ENCODE results near the gene MUC13. TPM values are rescaled to one million over a fixed set of nuclear protein-coding genes. Genes with fewer than 3 reads are reported as not detected.

Gene MUC13
- total RNA-seq (not detected), polyA plus RNA-seq (not detected), total RNA-seq (not detected)

GRCh38 chr3:124934577-124934976, at the start of gene MUC13:
Gene MUC13 (minus strand): TSS chr3:124934751. CDS start chr3:124934712, 39 bp downstream.
- no peaks in the 10 kb centered on the region for H3K4me1 ChIP-seq (ENCODE audit: control insufficient read depth in 2 of 2, insufficient read depth in 2 of 2, low read length in 2 of 2)
- peaks cover 0 to 52% (median 8%) of the 10 kb centered on the region in 5 donors for H3K27me3 Mint-ChIP-seq
- intact Hi-C loops (cut with micrococcal nuclease) = no loop called here
- H3K27me3 ChIP-seq (ENCODE audit: control insufficient read depth in 2 of 2, insufficient read depth in 2 of 2, low read length in 2 of 2) = no peaks in the 10 kb centered on the region
- H3K4me3 ChIP-seq (ENCODE audit: low read length) = no peak within 1 kb of the TSS
- CTCF ChIA-PET = interaction anchor here (0.9 to 1.4 kb wide), 2 partner anchors 10 to 173 kb away, joined by 3 read pairs; no protein-coding TSS in a partner anchor
- no peak within 1 kb of the TSS for H3K4me3 Mint-ChIP-seq
- no peak within 1 kb of the TSS for H3K27ac ChIP-seq (ENCODE audit: low read depth, low read length)
- peak within 1 kb of the TSS in 1 of 9 donors; percentile 22 for H3K27ac Mint-ChIP-seq
- H3K36me3 ChIP-seq (ENCODE audit: control insufficient read depth in 2 of 3, insufficient read depth in 3 of 3, low read length in 3 of 3) = no peaks in the 10 kb centered on the region
- H3K9me3 Mint-ChIP-seq = peaks cover 0 to 3% (median 0%) of the 10 kb centered on the region in 11 donors
- no peaks in the 10 kb centered on the region for H3K36me3 Mint-ChIP-seq
- no peak for DNase-seq
- H3K4me1 Mint-ChIP-seq = peaks cover 0 to 2% (median 0%) of the 10 kb centered on the region in 7 donors
- no peaks in the 10 kb centered on the region for H3K9me3 ChIP-seq (ENCODE audit: control insufficient read depth in 2 of 3, low read length in 3 of 3)
- ATAC-seq = no peak
- POLR2A ChIA-PET = no interaction called here

- Histone ChIP-seq H3K27ac (ENCODE audit: low read depth, low read length) (no peak overlapping the region), H3K4me1 (ENCODE audit: control insufficient read depth in 2 of 2, insufficient read depth in 2 of 2, low read length in 2 of 2) (no peaks in the 10 kb centered on the region), H3K4me3 (ENCODE audit: low read length) (no peak overlapping the region), H3K9me3 (ENCODE audit: control insufficient read depth in 2 of 3, low read length in 3 of 3) (no peaks in the 10 kb centered on the region), H3K36me3 (ENCODE audit: control insufficient read depth in 2 of 3, insufficient read depth in 3 of 3, low read length in 3 of 3) (peaks cover 0 to 31% (median 0%) of the 10 kb centered on the region in 3 experiments), H3K27me3 (ENCODE audit: control insufficient read depth in 2 of 2, insufficient read depth in 2 of 2, low read length in 2 of 2) (no peaks in the 10 kb centered on the region)
- Mint-ChIP-seq H3K36me3 (peaks cover 0 to 47% (median 14%) of the 10 kb centered on the region in 5 donors), H3K27me3 (no peaks in the 10 kb centered on the region), H3K4me1 (peaks cover 0 to 12% (median 0%) of the 10 kb centered on the region in 7 donors), H3K9me3 (no peaks in the 10 kb centered on the region), H3K4me3 (no peak overlapping the region), H3K27ac (peak overlapping the region in 1 of 9 donors; percentile 67)
- DNase-seq (no peak), ATAC-seq (no peak)
- intact Hi-C loops (cut with micrococcal nuclease) = no loop called here
- CTCF ChIA-PET = interaction anchor here (0.8 to 1.4 kb wide), 4 partner anchors 12 to 456 kb away, joined by 3 to 5 read pairs (median 4); no protein-coding TSS in a partner anchor
- POLR2A ChIA-PET = interaction anchor here (1.0 kb wide), 1 partner anchor 73 kb away, joined by 3 read pairs; the partner anchor contains the start of gene HEG1
These were observed 48.3 kb upstream of the MUC13 start for GRCh38 chr3:124982855-124983254.

- no peaks in the 10 kb centered on the region for H3K9me3 Mint-ChIP-seq
- intact Hi-C loops (cut with micrococcal nuclease) = no loop called here
- H3K27me3 Mint-ChIP-seq = no peaks in the 10 kb centered on the region
- ChIA-PET CTCF (no interaction called here), POLR2A (no interaction called here)
- no peak overlapping the region for H3K4me3 ChIP-seq (ENCODE audit: low read length)
- peaks cover 0 to 12% (median 0%) of the 10 kb centered on the region in 7 donors for H3K4me1 Mint-ChIP-seq
- peaks cover 3 to 59% (median 24%) of the 10 kb centered on the region in 5 donors for H3K36me3 Mint-ChIP-seq
- H3K27ac Mint-ChIP-seq = no peak overlapping the region
- H3K4me3 Mint-ChIP-seq = no peak overlapping the region
- ATAC-seq (no peak), DNase-seq (no peak)
- H3K4me1 ChIP-seq (ENCODE audit: control insufficient read depth in 2 of 2, insufficient read depth in 2 of 2, low read length in 2 of 2) = no peaks in the 10 kb centered on the region
- H3K27ac ChIP-seq (ENCODE audit: low read depth, low read length) = no peak overlapping the region
- peaks cover 0 to 33% (median 0%) of the 10 kb centered on the region in 3 experiments for H3K36me3 ChIP-seq (ENCODE audit: control insufficient read depth in 2 of 3, insufficient read depth in 3 of 3, low read length in 3 of 3)
- no peaks in the 10 kb centered on the region for H3K9me3 ChIP-seq (ENCODE audit: control insufficient read depth in 2 of 3, low read length in 3 of 3)
- H3K27me3 ChIP-seq (ENCODE audit: control insufficient read depth in 2 of 2, insufficient read depth in 2 of 2, low read length in 2 of 2) = no peaks in the 10 kb centered on the region
These were observed 46.9 kb upstream of the MUC13 start for GRCh38 chr3:124981472-124981871.

GRCh38 chr3:124978627-124979026, 44.1 kb upstream of the MUC13 start:
- Histone ChIP-seq H3K36me3 (ENCODE audit: control insufficient read depth in 2 of 3, insufficient read depth in 3 of 3, low read length in 3 of 3) (peaks cover 0 to 24% (median 0%) of the 10 kb centered on the region in 3 experiments), H3K27ac (ENCODE audit: low read depth, low read length) (no peak overlapping the region), H3K4me1 (ENCODE audit: control insufficient read depth in 2 of 2, insufficient read depth in 2 of 2, low read length in 2 of 2) (no peaks in the 10 kb centered on the region), H3K27me3 (ENCODE audit: control insufficient read depth in 2 of 2, insufficient read depth in 2 of 2, low read length in 2 of 2) (no peaks in the 10 kb centered on the region), H3K9me3 (ENCODE audit: control insufficient read depth in 2 of 3, low read length in 3 of 3) (no peaks in the 10 kb centered on the region), H3K4me3 (ENCODE audit: low read length) (no peak overlapping the region)
- H3K4me1 Mint-ChIP-seq = peaks cover 0 to 12% (median 0%) of the 10 kb centered on the region in 7 donors
- H3K36me3 Mint-ChIP-seq = peaks cover 3 to 62% (median 30%) of the 10 kb centered on the region in 5 donors
- ATAC-seq (no peak), DNase-seq (no peak)
- POLR2A ChIA-PET = no interaction called here
- intact Hi-C loops (cut with micrococcal nuclease) = no loop called here
- no peaks in the 10 kb centered on the region for H3K27me3 Mint-ChIP-seq
- no peak overlapping the region for H3K4me3 Mint-ChIP-seq
- no peak overlapping the region for H3K27ac Mint-ChIP-seq
- no peaks in the 10 kb centered on the region for H3K9me3 Mint-ChIP-seq
- CTCF ChIA-PET = no interaction called here

GRCh38 chr3:124976383-124976782, 41.8 kb upstream of the MUC13 start:
- H3K9me3 ChIP-seq (ENCODE audit: control insufficient read depth in 2 of 3, low read length in 3 of 3) = no peaks in the 10 kb centered on the region
- Mint-ChIP-seq H3K27ac (peak overlapping the region in 1 of 9 donors; percentile 32), H3K9me3 (no peaks in the 10 kb centered on the region), H3K4me3 (no peak overlapping the region), H3K4me1 (peaks cover 0 to 17% (median 0%) of the 10 kb centered on the region in 7 donors), H3K36me3 (peaks cover 3 to 60% (median 26%) of the 10 kb centered on the region in 5 donors), H3K27me3 (no peaks in the 10 kb centered on the region)
- no peak for ATAC-seq
- no peak overlapping the region for H3K4me3 ChIP-seq (ENCODE audit: low read length)
- intact Hi-C loops (cut with micrococcal nuclease) = no loop called here
- ChIA-PET CTCF (interaction anchor here (0.6 kb wide), 1 partner anchor 9 kb away, joined by 4 read pairs; no protein-coding TSS in a partner anchor), POLR2A (no interaction called here)
- no peak for DNase-seq
- no peaks in the 10 kb centered on the region for H3K4me1 ChIP-seq (ENCODE audit: control insufficient read depth in 2 of 2, insufficient read depth in 2 of 2, low read length in 2 of 2)
- no peaks in the 10 kb centered on the region for H3K27me3 ChIP-seq (ENCODE audit: control insufficient read depth in 2 of 2, insufficient read depth in 2 of 2, low read length in 2 of 2)
- no peak overlapping the region for H3K27ac ChIP-seq (ENCODE audit: low read depth, low read length)
- H3K36me3 ChIP-seq (ENCODE audit: control insufficient read depth in 2 of 3, insufficient read depth in 3 of 3, low read length in 3 of 3) = peaks cover 0 to 21% (median 0%) of the 10 kb centered on the region in 3 experiments

- no peaks in the 10 kb centered on the region for H3K9me3 ChIP-seq (ENCODE audit: control insufficient read depth in 2 of 3, low read length in 3 of 3)
- no peak overlapping the region for H3K27ac ChIP-seq (ENCODE audit: low read depth, low read length)
- Mint-ChIP-seq H3K4me1 (peaks cover 0 to 20% (median 0%) of the 10 kb centered on the region in 7 donors), H3K4me3 (no peak overlapping the region), H3K9me3 (no peaks in the 10 kb centered on the region), H3K36me3 (peaks cover 3 to 67% (median 34%) of the 10 kb centered on the region in 5 donors), H3K27me3 (no peaks in the 10 kb centered on the region), H3K27ac (peak overlapping the region in 1 of 9 donors; percentile 13)
- CTCF ChIA-PET = no interaction called here
- DNase-seq (no peak), ATAC-seq (no peak)
- peaks cover 0 to 37% (median 4%) of the 10 kb centered on the region in 3 experiments for H3K36me3 ChIP-seq (ENCODE audit: control insufficient read depth in 2 of 3, insufficient read depth in 3 of 3, low read length in 3 of 3)
- intact Hi-C loops (cut with micrococcal nuclease) = no loop called here
- POLR2A ChIA-PET = no interaction called here
- no peaks in the 10 kb centered on the region for H3K27me3 ChIP-seq (ENCODE audit: control insufficient read depth in 2 of 2, insufficient read depth in 2 of 2, low read length in 2 of 2)
- no peaks in the 10 kb centered on the region for H3K4me1 ChIP-seq (ENCODE audit: control insufficient read depth in 2 of 2, insufficient read depth in 2 of 2, low read length in 2 of 2)
- no peak overlapping the region for H3K4me3 ChIP-seq (ENCODE audit: low read length)
These were observed 40.1 kb upstream of the MUC13 start for GRCh38 chr3:124974691-124975090.

- Histone ChIP-seq H3K9me3 (ENCODE audit: control insufficient read depth in 2 of 3, low read length in 3 of 3) (no peaks in the 10 kb centered on the region), H3K36me3 (ENCODE audit: control insufficient read depth in 2 of 3, insufficient read depth in 3 of 3, low read length in 3 of 3) (peaks cover 0 to 51% (median 4%) of the 10 kb centered on the region in 3 experiments), H3K4me1 (ENCODE audit: control insufficient read depth in 2 of 2, insufficient read depth in 2 of 2, low read length in 2 of 2) (no peaks in the 10 kb centered on the region), H3K27me3 (ENCODE audit: control insufficient read depth in 2 of 2, insufficient read depth in 2 of 2, low read length in 2 of 2) (no peaks in the 10 kb centered on the region), H3K4me3 (ENCODE audit: low read length) (no peak overlapping the region), H3K27ac (ENCODE audit: low read depth, low read length) (no peak overlapping the region)
- no peak for ATAC-seq
- no peaks in the 10 kb centered on the region for H3K27me3 Mint-ChIP-seq
- ChIA-PET CTCF (no interaction called here), POLR2A (no interaction called here)
- peaks cover 0 to 20% (median 0%) of the 10 kb centered on the region in 7 donors for H3K4me1 Mint-ChIP-seq
- no peak for DNase-seq
- peaks cover 3 to 80% (median 34%) of the 10 kb centered on the region in 5 donors for H3K36me3 Mint-ChIP-seq
- no peak overlapping the region for H3K4me3 Mint-ChIP-seq
- H3K9me3 Mint-ChIP-seq = no peaks in the 10 kb centered on the region
- H3K27ac Mint-ChIP-seq = peak overlapping the region in 2 of 9 donors; percentile 6 to 53
- intact Hi-C loops (cut with micrococcal nuclease) = no loop called here
These were observed 38.7 kb upstream of the MUC13 start for GRCh38 chr3:124973290-124973689.
